Activated T-cell treated with anti-CD3 and anti-CD28 coated beads, Interleukin-2, amount 50 U/mL, for 48 hours (primary cell): ENCODE measurements around the gene ENOX1.

ENCODE experiments used
- DNase-seq, 2 experiments: peaks; one replicate each; pipeline ENCODE4 v3.0.0-alpha.2; 2020

Gene ENOX1

GRCh38 chr13:43737392-43737923 is 49.3 kb downstream of the ENOX1 start:
- no peak for DNase-seq

GRCh38 chr13:43732726-43733125 is 54.0 kb downstream of the ENOX1 start:
- DNase-seq, result no peak

GRCh38 chr13:43731296-43731695 is 55.5 kb downstream of the ENOX1 start:
- DNase-seq, result no peak

GRCh38 chr13:43730642-43731041 is 56.1 kb downstream of the ENOX1 start:
- DNase-seq, result no peak

GRCh38 chr13:43728421-43728820 is 58.4 kb downstream of the ENOX1 start:
- no peak for DNase-seq

- DNase-seq, result no peak
These were observed 58.9 kb downstream of the ENOX1 start for GRCh38 chr13:43727856-43728255.

GRCh38 chr13:43725460-43725859 is 61.3 kb downstream of the ENOX1 start:
- no peak for DNase-seq

- no peak for DNase-seq
These were observed 65.9 kb downstream of the ENOX1 start for GRCh38 chr13:43720780-43721397.

- DNase-seq, result no peak
These were observed 88.0 kb downstream of the ENOX1 start for GRCh38 chr13:43698758-43699157.

- DNase-seq, result no peak
These were observed 88.8 kb downstream of the ENOX1 start for GRCh38 chr13:43698009-43698408.

GRCh38 chr13:43697323-43697722 is 89.4 kb downstream of the ENOX1 start:
- DNase-seq, result no peak

GRCh38 chr13:43694146-43694664 is 92.6 kb downstream of the ENOX1 start:
- DNase-seq, result no peak

- no peak for DNase-seq
These were observed 93.1 kb downstream of the ENOX1 start for GRCh38 chr13:43693639-43694038.

- DNase-seq, result no peak
These were observed 98.4 kb downstream of the ENOX1 start for GRCh38 chr13:43688227-43688907.

GRCh38 chr13:43687038-43687437 is 99.7 kb downstream of the ENOX1 start:
- DNase-seq, result no peak

GRCh38 chr13:43686557-43686956 is 100.2 kb downstream of the ENOX1 start:
- no peak for DNase-seq

- no peak for DNase-seq
These were observed 101.6 kb downstream of the ENOX1 start for GRCh38 chr13:43684963-43685725.

- DNase-seq, result no peak
These were observed 104.1 kb downstream of the ENOX1 start for GRCh38 chr13:43682701-43683100.

- no peak for DNase-seq
These were observed 110.5 kb downstream of the ENOX1 start for GRCh38 chr13:43676320-43676719.

GRCh38 chr13:43675577-43675976 is 111.2 kb downstream of the ENOX1 start:
- no peak for DNase-seq

GRCh38 chr13:43669964-43670363 is 116.8 kb downstream of the ENOX1 start:
- no peak for DNase-seq

GRCh38 chr13:43669101-43669500 is 117.7 kb downstream of the ENOX1 start:
- no peak for DNase-seq

GRCh38 chr13:43666403-43666802 is 120.4 kb downstream of the ENOX1 start:
- DNase-seq, result no peak

GRCh38 chr13:43665388-43665787 is 121.4 kb downstream of the ENOX1 start:
- no peak for DNase-seq
